ENCODE data around the gene ERCC5. TPM values are rescaled to one million over a fixed set of nuclear protein-coding genes. Genes with fewer than 3 reads are reported as not detected.

ERCC5 gene
- total and polyA plus RNA-seq, 9 of the 15 experiments (the other 6 are each of a cell fraction or from before 2014, with no cell fraction given) = 7.4 to 43.1 (median 33.9) TPM

- TF ChIP-seq ZFX (CRISPR knock-in tag; IDR thresholded peaks at IDR 0.05) (no peak), SMAD2 (IDR thresholded peaks at IDR 0.05; ENCODE audit: low read depth, low read length) (no peak), ZNF197 (CRISPR knock-in tag; IDR thresholded peaks at IDR 0.05; ENCODE audit: low read depth) (no peak), ZKSCAN1 (IDR thresholded peaks at IDR 0.05; ENCODE audit: low read depth, low read length) (no peak), GTF2F1 (IDR thresholded peaks at IDR 0.05; ENCODE audit: low read depth, low read length) (no peak), PHF8 (IDR thresholded peaks at IDR 0.05; ENCODE audit: borderline replicate concordance, low read length) (no peak), ZNF165 (CRISPR knock-in tag; IDR thresholded peaks at IDR 0.05; ENCODE audit: borderline replicate concordance) (no peak), HNRNPL (IDR thresholded peaks at IDR 0.05; ENCODE audit: low read depth, low read length) (no peak)
Observed at GRCh38 chr13:102817907-102818306, 27.9 kb upstream of the ERCC5 start (continued).

- no peak overlapping the region for H3K4me2 ChIP-seq (ENCODE audit: insufficient read depth, low read length)
- WGBS (ENCODE audit: insufficient coverage, low coverage, missing lambda C conversion rate) = 77% methylated on average over 2 of the region's 4 CpGs
- in situ Hi-C loops (cut with MboI) = no loop called here
- H4K20me1 ChIP-seq (replicated peaks; ENCODE audit: control insufficient read depth, insufficient read depth, low read length) = no peaks in the 10 kb centered on the region
- H3K9ac ChIP-seq (ENCODE audit: insufficient read depth in 1 of 2, low read depth in 2 of 2, low read length in 2 of 2) = no peak overlapping the region
- TF ChIP-seq CLOCK (CRISPR knock-in tag; IDR thresholded peaks at IDR 0.05; ENCODE audit: borderline replicate concordance) (no peak), DIDO1 (tag; IDR thresholded peaks at IDR 0.05; ENCODE audit: low read depth) (no peak), ZBTB43 (CRISPR knock-in tag; IDR thresholded peaks at IDR 0.05) (no peak), HDAC3 (IDR thresholded peaks at IDR 0.05; ENCODE audit: borderline replicate concordance, partially characterized antibody) (no peak)
- FAIRE-seq (no peak), ATAC-seq (no peak), DNase-seq (ENCODE audit: extremely low read depth in 1 of 4, low spot score in 3 of 4) (no peak)
- intact Hi-C loops (cut with micrococcal nuclease) = no loop called here
- no peak overlapping the region for H3K4me3 ChIP-seq
- H3K36me3 ChIP-seq (ENCODE audit: control insufficient read depth, insufficient read depth, low read length) = peaks cover 38% of the 10 kb centered on the region
- no peak overlapping the region for H3K27ac ChIP-seq (ENCODE audit: extremely low read depth, low read depth, low read length)
- no peaks in the 10 kb centered on the region for H3K27me3 ChIP-seq (ENCODE audit: control insufficient read depth in 2 of 2, insufficient read depth in 2 of 2, low read length in 2 of 2)
- H3K79me2 ChIP-seq (ENCODE audit: control insufficient read depth, insufficient read depth, low read length) = no peaks in the 10 kb centered on the region
- no peaks in the 10 kb centered on the region for H3K4me1 ChIP-seq (replicated peaks in 1 of 2; ENCODE audit: control insufficient read depth in 2 of 2, insufficient read depth in 2 of 2, low read length in 2 of 2)
- BruUV-seq (replicated peaks) = no TSS peak
- H2AFZ ChIP-seq (ENCODE audit: low read depth, low read length) = no peak overlapping the region
- ChIA-PET POLR2A (no interaction called here), CTCF (ENCODE audit: low intra/inter-chr PET ratio) (no interaction called here)
- H3K9me3 ChIP-seq (replicated peaks; ENCODE audit: control insufficient read depth, insufficient read depth, low read depth, low read length) = no peaks in the 10 kb centered on the region
- H3K9me1 ChIP-seq (ENCODE audit: control insufficient read depth, insufficient read depth, low read length) = no peaks in the 10 kb centered on the region
Observed at GRCh38 chr13:102825400-102825799, 20.4 kb upstream of the ERCC5 start.

Measured in K562 (cell line).